SK-N-SH (cell line): ENCODE results near the gene SKIDA1. TPM values are rescaled to one million over a fixed set of nuclear protein-coding genes. Genes with fewer than 3 reads are reported as not detected.
A peak's percentile ranks its signal among the peaks of the same experiment; 100 is the strongest.

ENCODE experiments used
- CTCF ChIA-PET: fragments of 300-600, 350-600 bp; formaldehyde crosslinking; extraction: SDS; loops from one replicate; lab custom pipeline; 2021; lab: Yijun Ruan, JAX
- POLR2A ChIA-PET: fragments of 350-600 bp; sonication (Branson Sonifier 250); formaldehyde crosslinking; extraction: SDS; loops from one replicate; lab custom pipeline; 2020; ENCODE audit warnings: antibody characterized with exemption, inconsistent platforms; lab: Yijun Ruan, JAX
- DNase-seq: peaks from one replicate; pipeline ENCODE4 v3.0.0; 2012
- H2AFZ ChIP-seq: fragments of 200-600 bp; sonication (generic); 2 replicates; pipeline ENCODE4 v1.8.1; 2016; ENCODE audit warnings: antibody characterized with exemption, mild to moderate bottlenecking, low read depth
- H3F3A ChIP-seq: fragments of 200-600 bp; sonication (generic); replicated peaks from 2 replicates; pipeline ENCODE3; 2016; ENCODE audit warnings: antibody characterized with exemption, mild to moderate bottlenecking; ENCODE audit not compliant: insufficient read depth
- H3K27ac ChIP-seq, 2 experiments: fragments of 200-500 bp in 1 of 2; fragments of 200-600 bp in 1 of 2; sonication (Bioruptor generic) in 1 of 2; sonication (generic), shearing (Covaris generic) in 1 of 2; 2 replicates each; pipeline versions ENCODE4 v1.5.1 to v1.6.1; 2014 to 2016; ENCODE audit warnings: low read depth in 2 of 2, inconsistent platforms in 1 of 2, low read length in 1 of 2, mild to moderate bottlenecking in 1 of 2, mixed read lengths in 1 of 2
- H3K27me3 ChIP-seq: fragments of 200-600 bp; sonication (generic), shearing (Covaris generic); 2 replicates; pipeline ENCODE4 v1.6.1; 2016; ENCODE audit warnings: mixed run types; ENCODE audit not compliant: insufficient read depth
- H3K36me3 ChIP-seq, 2 experiments: fragments of 200-500 bp in 1 of 2; fragments of 200-600 bp in 1 of 2; sonication (Bioruptor generic) in 1 of 2; sonication (generic) in 1 of 2; replicated peaks in 1 of 2; 2 replicates each; pipeline versions ENCODE3 to v1.5.1; 2014 to 2016; ENCODE audit warnings: low read length in 1 of 2, mild to moderate bottlenecking in 1 of 2; ENCODE audit not compliant: insufficient read depth in 2 of 2, control insufficient read depth in 1 of 2
- H3K4me1 ChIP-seq, 2 experiments: fragments of 200-500 bp in 1 of 2; fragments of 200-600 bp in 1 of 2; sonication (Bioruptor generic) in 1 of 2; sonication (generic), shearing (Covaris generic) in 1 of 2; 2 replicates each; pipeline versions ENCODE4 v1.5.1 to v1.6.1; 2014 to 2016; ENCODE audit warnings: low read depth in 1 of 2, low read length in 1 of 2, mixed run types in 1 of 2; ENCODE audit not compliant: insufficient read depth in 2 of 2, control insufficient read depth in 1 of 2
- H3K4me2 ChIP-seq: fragments of 200-600 bp; sonication (generic), shearing (Covaris generic); 2 replicates; pipeline ENCODE4 v1.6.1; 2017; ENCODE audit warnings: mixed run types
- H3K4me3 ChIP-seq, 2 experiments: fragments of 200-500 bp in 1 of 2; fragments of 200-600 bp in 1 of 2; sonication (Bioruptor generic) in 1 of 2; sonication (generic), shearing (Covaris generic) in 1 of 2; 2 replicates each; pipeline versions ENCODE4 v1.5.1 to v1.8.1; 2014 to 2016; ENCODE audit warnings: low read depth in 2 of 2, inconsistent platforms in 1 of 2, low read length in 1 of 2, mild to moderate bottlenecking in 1 of 2, mixed read lengths in 1 of 2, moderate library complexity in 1 of 2
- H3K79me2 ChIP-seq: fragments of 200-600 bp; sonication (generic); 2 replicates; pipeline ENCODE4 v1.8.1; 2017; ENCODE audit warnings: mild to moderate bottlenecking; ENCODE audit not compliant: insufficient read depth
- H3K9ac ChIP-seq: fragments of 200-600 bp; sonication (generic); 2 replicates; pipeline ENCODE4 v1.6.1; 2017; ENCODE audit warnings: mixed run types
- H3K9me2 ChIP-seq: fragments of 200-600 bp; sonication (generic); 2 replicates; pipeline ENCODE4 v1.6.1; 2017; ENCODE audit warnings: mixed run types
- H3K9me3 ChIP-seq: fragments of 200-600 bp; sonication (generic); 2 replicates; pipeline ENCODE4 v1.6.1; 2017; ENCODE audit warnings: mixed run types, mild to moderate bottlenecking, moderate library complexity
- H4K20me1 ChIP-seq: fragments of 200-600 bp; sonication (generic); 2 replicates; pipeline ENCODE4 v1.6.1; 2017; ENCODE audit warnings: mild to moderate bottlenecking, mixed run types; ENCODE audit not compliant: insufficient read depth
- EP300 ChIP-seq, 2 experiments: IDR thresholded peaks; 2 replicates each; pipeline versions ENCODE4 v1.4.0 to v1.6.1; 2012; ENCODE audit warnings: borderline replicate concordance in 1 of 2, low read depth in 1 of 2, low read length in 1 of 2
- EZH2phosphoT487 ChIP-seq: fragments of 200-600 bp; sonication (generic); IDR thresholded peaks from 2 replicates; pipeline ENCODE4 v1.6.1; 2017; ENCODE audit warnings: low read depth, mixed run types, mild to moderate bottlenecking, antibody characterized with exemption, moderate library complexity, borderline replicate concordance
- FOSL2 ChIP-seq: IDR thresholded peaks from 2 replicates; pipeline ENCODE4 v1.4.0; 2012; ENCODE audit warnings: low read depth, mild to moderate bottlenecking, moderate library complexity, borderline replicate concordance
- FOXM1 ChIP-seq: IDR thresholded peaks from 2 replicates; pipeline ENCODE4 v1.4.0; 2012; ENCODE audit warnings: low read depth, mild to moderate bottlenecking
- GABPA ChIP-seq: IDR thresholded peaks from 2 replicates; pipeline ENCODE4 v1.4.0; 2012; ENCODE audit warnings: low read depth, mild to moderate bottlenecking
- JUND ChIP-seq: IDR thresholded peaks from 2 replicates; pipeline ENCODE4 v1.4.0; 2012
- MXI1 ChIP-seq: IDR thresholded peaks from 2 replicates; pipeline ENCODE4 v1.6.1; 2012; ENCODE audit warnings: mild to moderate bottlenecking, low read depth, low read length, improper control_type of control experiment
- POLR2AphosphoS5 ChIP-seq: IDR thresholded peaks from 2 replicates; pipeline ENCODE4 v1.6.1; 2012; ENCODE audit warnings: low read depth, low read length
- RAD21 ChIP-seq: IDR thresholded peaks from 2 replicates; pipeline ENCODE4 v1.6.1; 2012; ENCODE audit warnings: mild to moderate bottlenecking, low read length
- SMC3 ChIP-seq: IDR thresholded peaks from 2 replicates; pipeline ENCODE4 v1.6.1; 2012; ENCODE audit warnings: low read depth, low read length, improper control_type of control experiment
- TAF1 ChIP-seq: IDR thresholded peaks from 2 replicates; pipeline ENCODE4 v1.6.1; 2012; ENCODE audit warnings: low read depth, mild to moderate bottlenecking, low read length, moderate library complexity, borderline replicate concordance
- TCF12 ChIP-seq: IDR thresholded peaks from 2 replicates; pipeline ENCODE4 v1.4.0; 2012
- whole genome bisulfite sequencing: methylation state at CpG from one replicate; pipeline ENCODE4 v1.1.6; 2017; ENCODE audit warnings: low lambda C conversion rate; 5-methylcytosine and 5-hydroxymethylcytosine counted together
- polyA plus RNA-seq, 3 experiments: library from polyadenylated mRNA; depleted of rRNA; stranded (reverse); fragments of >200 nt; gene quantifications; 2 replicates each; pipeline ENCODE4 v1.2.3, GENCODE V29; 2012
- small RNA-seq, 7 experiments: library from RNA; depleted of rRNA; stranded (forward); fragments of <200 nt; gene quantifications; one replicate each; pipeline ENCODE3, GENCODE V24; 2012
- TF ChIP-seq, protein P1 (sequence below): IDR thresholded peaks from 2 replicates; pipeline ENCODE4 v1.4.0; 2012; ENCODE audit warnings: low read depth, borderline replicate concordance
- TF ChIP-seq, protein P2 (sequence below): fragments of 150-350 bp; IDR thresholded peaks from 2 replicates; pipeline ENCODE4 v1.6.1; 2017; ENCODE audit warnings: antibody characterized with exemption, low read length, low read depth, borderline replicate concordance
- TF ChIP-seq, protein P3 (sequence below): IDR thresholded peaks from 2 replicates; pipeline ENCODE4 v1.4.0; 2012; ENCODE audit warnings: low read depth
- TF ChIP-seq, protein P4 (sequence below): IDR thresholded peaks from 2 replicates; pipeline ENCODE4; 2012

SKIDA1 gene
- polyA plus RNA-seq, 1 of the 3 experiments (the other 2 are of a cell fraction), result 0.38 TPM

DNA sequence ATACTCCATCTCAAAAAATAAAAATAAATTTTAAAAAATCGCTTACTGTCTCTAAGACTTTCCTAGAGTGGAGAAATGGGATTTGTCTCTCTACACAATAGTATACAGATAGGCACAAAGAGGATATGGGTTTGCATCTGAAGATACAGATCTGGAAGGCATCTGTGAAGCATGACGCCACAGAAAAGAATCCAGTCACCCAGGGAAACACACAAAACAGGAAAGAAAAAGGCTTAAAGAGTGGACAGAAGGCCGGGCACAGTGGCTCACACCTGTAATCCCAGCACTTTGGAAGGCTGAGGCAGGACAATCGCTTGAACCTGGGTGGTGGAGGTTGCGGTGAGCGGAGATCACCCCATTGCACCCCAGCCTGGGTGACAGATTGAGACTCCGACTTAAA lies 61.3 kb downstream of the SKIDA1 start:
- Histone ChIP-seq H3K79me2 (no peaks in the 10 kb centered on the region), H3K9me2 (no peaks in the 10 kb centered on the region), H3K27me3 (no peaks in the 10 kb centered on the region), H3K27ac (0 out of 4 replicates have a peak overlapping the region, but pooled peaks of 1 of the 2 experiments have one; percentile 12), H4K20me1 (no peaks in the 10 kb centered on the region), H3K36me3 (no peaks in the 10 kb centered on the region), H3F3A (no peaks in the 10 kb centered on the region), H3K9me3 (no peaks in the 10 kb centered on the region), H2AFZ (0 out of 2 replicates have a peak overlapping the region, but pooled peaks have one; percentile 27), H3K4me2 (no peak overlapping the region), H3K9ac (no peak overlapping the region), H3K4me3 (no peak overlapping the region), H3K4me1 (no peaks in the 10 kb centered on the region; a peak in 1 of 4 replicates)
- DNase-seq, result no peak
- ChIA-PET CTCF (no interaction called here), POLR2A (interaction anchor here (0.6 kb wide), 1 partner anchor 10 kb away, joined by 3 read pairs; no protein-coding TSS in a partner anchor)
- TF ChIP-seq RAD21, result no peak
- no peak for TF ChIP-seq MXI1
- 0 out of 2 replicates have a peak, but pooled peaks have one; percentile 21 for TF ChIP-seq FOSL2
- TF ChIP-seq GABPA, result no peak
- TF ChIP-seq TCF12, result peak; percentile 48; the same call in 1 of the 2 replicates
- no peak for TF ChIP-seq FOXM1
- TF ChIP-seq EP300 (IDR thresholded peaks at IDR 0.05; ENCODE audit: borderline replicate concordance in 1 of 2, low read depth in 1 of 2, low read length in 1 of 2), result peak in 1 of 2 experiments; percentile 14; a peak in 1 of 4 replicates
- TF ChIP-seq, protein P1, sequence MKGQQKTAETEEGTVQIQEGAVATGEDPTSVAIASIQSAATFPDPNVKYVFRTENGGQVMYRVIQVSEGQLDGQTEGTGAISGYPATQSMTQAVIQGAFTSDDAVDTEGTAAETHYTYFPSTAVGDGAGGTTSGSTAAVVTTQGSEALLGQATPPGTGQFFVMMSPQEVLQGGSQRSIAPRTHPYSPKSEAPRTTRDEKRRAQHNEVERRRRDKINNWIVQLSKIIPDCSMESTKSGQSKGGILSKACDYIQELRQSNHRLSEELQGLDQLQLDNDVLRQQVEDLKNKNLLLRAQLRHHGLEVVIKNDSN, result no peak
- TF ChIP-seq, protein P2, sequence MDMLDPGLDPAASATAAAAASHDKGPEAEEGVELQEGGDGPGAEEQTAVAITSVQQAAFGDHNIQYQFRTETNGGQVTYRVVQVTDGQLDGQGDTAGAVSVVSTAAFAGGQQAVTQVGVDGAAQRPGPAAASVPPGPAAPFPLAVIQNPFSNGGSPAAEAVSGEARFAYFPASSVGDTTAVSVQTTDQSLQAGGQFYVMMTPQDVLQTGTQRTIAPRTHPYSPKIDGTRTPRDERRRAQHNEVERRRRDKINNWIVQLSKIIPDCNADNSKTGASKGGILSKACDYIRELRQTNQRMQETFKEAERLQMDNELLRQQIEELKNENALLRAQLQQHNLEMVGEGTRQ, result no peak
- no peak for TF ChIP-seq EZH2phosphoT487
- no peak for TF ChIP-seq TAF1
- no peak for TF ChIP-seq SMC3
- TF ChIP-seq JUND, result 0 out of 2 replicates have a peak, but pooled peaks have one; percentile 15
- no peak for TF ChIP-seq POLR2AphosphoS5
- TF ChIP-seq, protein P3, sequence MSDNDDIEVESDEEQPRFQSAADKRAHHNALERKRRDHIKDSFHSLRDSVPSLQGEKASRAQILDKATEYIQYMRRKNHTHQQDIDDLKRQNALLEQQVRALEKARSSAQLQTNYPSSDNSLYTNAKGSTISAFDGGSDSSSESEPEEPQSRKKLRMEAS, result no peak
- TF ChIP-seq, protein P4, sequence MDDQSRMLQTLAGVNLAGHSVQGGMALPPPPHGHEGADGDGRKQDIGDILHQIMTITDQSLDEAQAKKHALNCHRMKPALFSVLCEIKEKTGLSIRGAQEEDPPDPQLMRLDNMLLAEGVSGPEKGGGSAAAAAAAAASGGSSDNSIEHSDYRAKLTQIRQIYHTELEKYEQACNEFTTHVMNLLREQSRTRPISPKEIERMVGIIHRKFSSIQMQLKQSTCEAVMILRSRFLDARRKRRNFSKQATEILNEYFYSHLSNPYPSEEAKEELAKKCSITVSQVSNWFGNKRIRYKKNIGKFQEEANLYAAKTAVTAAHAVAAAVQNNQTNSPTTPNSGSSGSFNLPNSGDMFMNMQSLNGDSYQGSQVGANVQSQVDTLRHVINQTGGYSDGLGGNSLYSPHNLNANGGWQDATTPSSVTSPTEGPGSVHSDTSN, result no peak
- whole genome bisulfite sequencing, result 76% methylated on average over 7 of the region's 7 CpGs

Small RNAs within 50 kb of the gene (small RNA-seq; reads per million reads assigned to genes)
- gene MIR1915, result 0 to 1.0 (median 0) reads per million in 7 experiments
- 0 reads per million in 7 experiments for gene RF00019
- 0 reads per million in 7 experiments for gene RNU6-306P

Other genes starting within 250 kb of the SKIDA1 start
- gene MLLT10, start 8.6 kb upstream of the SKIDA1 start, polyA plus RNA-seq (2012; rRNA removed), result 23.9 and 26.0 TPM in 2 replicates